K562 (cell line): ENCODE data around the gene C16orf78.

Experiments
- FOXA3 ChIP-seq, 2 experiments: fragments of 450-650 bp in 1 of 2; sonication (generic) in 1 of 2; formaldehyde crosslinking; IDR thresholded peaks in 1 of 2; conservative IDR thresholded peaks in 1 of 2; 2 replicates each; pipeline versions ENCODE4 v1.4.0 to v1.8.0; 2020 to 2022; ENCODE audit warnings: mild to moderate bottlenecking in 2 of 2, missing genetic modification reagents in 1 of 2
- KDM4B ChIP-seq, 2 experiments: fragments of 450-650 bp in 1 of 2; sonication (generic) in 1 of 2; IDR thresholded peaks; 2 replicates each; pipeline ENCODE4 v1.6.1; 2016 to 2017; ENCODE audit warnings: borderline replicate concordance in 2 of 2, antibody characterized with exemption in 1 of 2, low read depth in 1 of 2, mild to moderate bottlenecking in 1 of 2
- NR2C2 ChIP-seq, 2 experiments: fragments of 200-800 bp in 1 of 2; sonication (Bioruptor generic) in 1 of 2; sonication (generic) in 1 of 2; formaldehyde crosslinking in 1 of 2; IDR thresholded peaks; 2 replicates each; pipeline versions ENCODE4 v1.6.1 to v1.8.0; 2016 to 2022; ENCODE audit warnings: mild to moderate bottlenecking in 1 of 2, missing compliant biosample characterization in 1 of 2, missing genetic modification characterization in 1 of 2, missing genetic modification reagents in 1 of 2
- PKNOX1 ChIP-seq: fragments of 450-650 bp; IDR thresholded peaks from 2 replicates; pipeline ENCODE4 v1.6.1; 2016
- POLR2A ChIP-seq: fragments of 450-650 bp; conservative IDR thresholded peaks from 2 replicates; pipeline ENCODE4 v1.6.1; 2016
- RFX5 ChIP-seq: IDR thresholded peaks from 2 replicates; pipeline ENCODE4 v1.6.1; 2011; ENCODE audit warnings: low read depth, mild to moderate bottlenecking, improper control_type of control experiment, low read length
- SP1 ChIP-seq: sonication (generic); formaldehyde crosslinking; IDR thresholded peaks from 2 replicates; pipeline ENCODE4 v1.8.1; 2022; ENCODE audit warnings: mild to moderate bottlenecking, missing genetic modification reagents
- SREBF1 ChIP-seq: fragments of 150-350 bp; IDR thresholded peaks from 2 replicates; pipeline ENCODE4 v1.6.1; 2014; ENCODE audit warnings: antibody characterized with exemption, low read depth, low read length, borderline replicate concordance
- ZZZ3 ChIP-seq: fragments of 450-650 bp; IDR thresholded peaks from 2 replicates; pipeline ENCODE4 v1.6.1; 2016; ENCODE audit warnings: antibody characterized with exemption, mild to moderate bottlenecking, moderate library complexity
- TF ChIP-seq, protein P1 (sequence below): fragments of 150-350 bp; conservative IDR thresholded peaks from 2 replicates; pipeline ENCODE4 v1.6.1; 2014; ENCODE audit warnings: low read length

DNA sequence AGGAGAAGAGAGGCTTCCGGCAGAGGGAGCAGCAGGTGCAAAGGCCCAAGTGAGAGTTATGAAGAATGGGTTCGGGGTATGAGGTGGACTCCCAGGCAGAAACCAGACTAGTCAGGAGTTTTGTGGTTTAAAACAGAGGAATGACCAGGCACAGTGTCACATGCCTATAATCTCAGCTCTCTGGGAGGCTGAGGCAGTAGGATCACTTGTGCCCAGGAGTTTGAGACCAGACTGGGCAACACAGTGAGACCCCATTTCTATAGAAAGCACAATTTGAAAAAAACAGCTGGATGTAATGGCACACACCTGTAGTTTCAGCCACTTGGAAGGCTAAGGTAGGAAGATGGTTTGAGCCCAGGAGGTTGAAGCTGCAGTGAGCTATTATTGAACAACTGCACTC, 43.8 kb downstream of the C16orf78 start:
- TF ChIP-seq POLR2A = no peak
- no peak for TF ChIP-seq SREBF1
- TF ChIP-seq RFX5 = no peak
- TF ChIP-seq PKNOX1 = no peak
- TF ChIP-seq NR2C2 (CRISPR knock-in tag; IDR thresholded peaks at IDR 0.05) = no peak
- TF ChIP-seq NR2C2 (tag; IDR thresholded peaks at IDR 0.05) = no peak
- TF ChIP-seq, protein P1, sequence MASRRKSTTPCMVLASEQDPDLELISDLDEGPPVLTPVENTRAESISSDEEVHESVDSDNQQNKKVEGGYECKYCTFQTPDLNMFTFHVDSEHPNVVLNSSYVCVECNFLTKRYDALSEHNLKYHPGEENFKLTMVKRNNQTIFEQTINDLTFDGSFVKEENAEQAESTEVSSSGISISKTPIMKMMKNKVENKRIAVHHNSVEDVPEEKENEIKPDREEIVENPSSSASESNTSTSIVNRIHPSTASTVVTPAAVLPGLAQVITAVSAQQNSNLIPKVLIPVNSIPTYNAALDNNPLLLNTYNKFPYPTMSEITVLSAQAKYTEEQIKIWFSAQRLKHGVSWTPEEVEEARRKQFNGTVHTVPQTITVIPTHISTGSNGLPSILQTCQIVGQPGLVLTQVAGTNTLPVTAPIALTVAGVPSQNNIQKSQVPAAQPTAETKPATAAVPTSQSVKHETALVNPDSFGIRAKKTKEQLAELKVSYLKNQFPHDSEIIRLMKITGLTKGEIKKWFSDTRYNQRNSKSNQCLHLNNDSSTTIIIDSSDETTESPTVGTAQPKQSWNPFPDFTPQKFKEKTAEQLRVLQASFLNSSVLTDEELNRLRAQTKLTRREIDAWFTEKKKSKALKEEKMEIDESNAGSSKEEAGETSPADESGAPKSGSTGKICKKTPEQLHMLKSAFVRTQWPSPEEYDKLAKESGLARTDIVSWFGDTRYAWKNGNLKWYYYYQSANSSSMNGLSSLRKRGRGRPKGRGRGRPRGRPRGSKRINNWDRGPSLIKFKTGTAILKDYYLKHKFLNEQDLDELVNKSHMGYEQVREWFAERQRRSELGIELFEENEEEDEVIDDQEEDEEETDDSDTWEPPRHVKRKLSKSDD = no peak
- no peak for TF ChIP-seq FOXA3 (CRISPR knock-in tag; conservative IDR thresholded peaks at IDR 0.05 in 1 of 2, IDR thresholded peaks at IDR 0.05 in 1 of 2)
- no peak for TF ChIP-seq ZZZ3
- TF ChIP-seq KDM4B (IDR thresholded peaks at IDR 0.05; ENCODE audit: borderline replicate concordance in 2 of 2, low read depth in 1 of 2) = no peak
- TF ChIP-seq SP1 (CRISPR knock-in tag) = no peak
